GM21367 (cell line): ENCODE measurements around the gene PTPN1.

ENCODE experiments used
- ATAC-seq: cut with Tn5 transposase; IDR thresholded peaks from one replicate; pipeline ENCODE4 v1.9.1; 2021; ENCODE audit not compliant: unreplicated experiment

The PTPN1 gene

GRCh38 chr20:50628853-50629669, 118.9 kb downstream of the PTPN1 start:
- ATAC-seq: no peak

GRCh38 chr20:50629670-50630045, 119.5 kb downstream of the PTPN1 start:
- ATAC-seq: no peak

GRCh38 chr20:50630578-50631263, 120.5 kb downstream of the PTPN1 start:
- ATAC-seq: no peak

GRCh38 chr20:50632236-50632635, 122.1 kb downstream of the PTPN1 start:
- no peak for ATAC-seq

GRCh38 chr20:50632701-50633100, 122.5 kb downstream of the PTPN1 start:
- no peak for ATAC-seq

GRCh38 chr20:50633361-50633760, 123.2 kb downstream of the PTPN1 start:
- no peak for ATAC-seq

GRCh38 chr20:50634191-50634590, 124.0 kb downstream of the PTPN1 start:
- ATAC-seq: no peak
